SK-N-DZ (cell line): ENCODE measurements around the gene ZCCHC2.
A peak's percentile ranks its signal among the peaks of the same experiment; 100 is the strongest.

Experiments used
- DNase-seq: peaks from one replicate; pipeline ENCODE4 v3.0.0-alpha.2; 2015; ENCODE audit warnings: low spot score

The ZCCHC2 gene

GRCh38 chr18:62510789-62511188 is 12.0 kb upstream of the ZCCHC2 start:
- DNase-seq: no peak

- no peak for DNase-seq
These were observed 10.3 kb upstream of the ZCCHC2 start for GRCh38 chr18:62512532-62512931.

GRCh38 chr18:62512996-62513395 is 9.8 kb upstream of the ZCCHC2 start:
- no peak for DNase-seq

GRCh38 chr18:62514570-62514969 is 8.3 kb upstream of the ZCCHC2 start:
- DNase-seq: no peak

- no peak for DNase-seq
These were observed 6.6 kb upstream of the ZCCHC2 start for GRCh38 chr18:62516242-62516641.

- DNase-seq: no peak
These were observed 4.1 kb upstream of the ZCCHC2 start for GRCh38 chr18:62518460-62519375.

- DNase-seq: no peak
These were observed 3.1 kb upstream of the ZCCHC2 start for GRCh38 chr18:62519684-62520083.

- DNase-seq: no peak
These were observed 1.7 kb upstream of the ZCCHC2 start for GRCh38 chr18:62521082-62521481.

GRCh38 chr18:62521593-62521992 is 1.2 kb upstream of the ZCCHC2 start:
- DNase-seq: no peak

GRCh38 chr18:62522178-62522503 is 684 bp upstream of the ZCCHC2 start:
- DNase-seq: no peak

- no peak for DNase-seq
These were observed 397 bp downstream of the ZCCHC2 start for GRCh38 chr18:62523255-62523588.

- DNase-seq: peak; percentile 34
These were observed 1.0 kb downstream of the ZCCHC2 start for GRCh38 chr18:62523631-62524439.

GRCh38 chr18:62524440-62525200 is 1.8 kb downstream of the ZCCHC2 start:
- peak; percentile 37 for DNase-seq

- DNase-seq: no peak
These were observed 2.8 kb downstream of the ZCCHC2 start for GRCh38 chr18:62525608-62526007.

- DNase-seq: peak; percentile 75
These were observed 3.5 kb downstream of the ZCCHC2 start for GRCh38 chr18:62526098-62527025.

- no peak for DNase-seq
These were observed 6.8 kb downstream of the ZCCHC2 start for GRCh38 chr18:62529597-62529996.

GRCh38 chr18:62531078-62531477 is 8.3 kb downstream of the ZCCHC2 start:
- no peak for DNase-seq

- no peak for DNase-seq
These were observed 9.1 kb downstream of the ZCCHC2 start for GRCh38 chr18:62531931-62532330.

- DNase-seq: no peak
These were observed 13.2 kb downstream of the ZCCHC2 start for GRCh38 chr18:62536005-62536404.

GRCh38 chr18:62537042-62537894 is 14.4 kb downstream of the ZCCHC2 start:
- DNase-seq: no peak
